Left lung (tissue), 10 donors: Measurements from ENCODE around the gene TNFRSF1B. TPM values are rescaled to one million over a fixed set of nuclear protein-coding genes. Genes with fewer than 3 reads are reported as not detected.

Source experiments
- ATAC-seq: fragments of 200-7000 bp; cut with Tn5 transposase; one replicate; pipeline ENCODE4 v1.9.1; 2020; ENCODE audit warnings: moderate library complexity
- DNase-seq, 4 donors: peaks; one replicate each; pipeline ENCODE4 v3.0.0-alpha.2; 2013 to 2020
- H3K27ac ChIP-seq, 2 donors: fragments of 200-600 bp; sonication (generic) in 1 of 2; one replicate each; pipeline versions ENCODE4 v1.5.0 to v1.8.0; 2020 to 2021
- H3K27me3 ChIP-seq, 2 donors: fragments of 200-600 bp; sonication (generic) in 1 of 2; one replicate each; pipeline versions ENCODE4 v1.5.0 to v1.8.0; 2020 to 2021
- H3K36me3 ChIP-seq, 2 donors: fragments of 200-600 bp; sonication (generic) in 1 of 2; one replicate each; pipeline versions ENCODE4 v1.5.0 to v1.8.0; 2020 to 2021
- H3K4me1 ChIP-seq, 2 donors: fragments of 200-600 bp; one replicate each; pipeline ENCODE4 v1.8.0; 2021
- H3K4me3 ChIP-seq, 2 donors: fragments of 200-600 bp; sonication (generic) in 1 of 2; one replicate each; pipeline versions ENCODE4 v1.5.0 to v1.8.0; 2020 to 2021; ENCODE audit warnings: mild to moderate bottlenecking in 1 of 2
- H3K9me3 ChIP-seq, 2 donors: fragments of 200-600 bp; sonication (generic) in 1 of 2; one replicate each; pipeline versions ENCODE4 v1.5.0 to v1.8.0; 2020 to 2021
- intact Hi-C, 2 donors: fragments of 100-400 bp; cut with DNase I; formaldehyde crosslinking; loops; one replicate each; pipeline versions ENCODE4 v1.11.2 to v1.14.2; 2022
- polyA plus RNA-seq, 6 donors: library from polyadenylated mRNA; unstranded; fragments of 120-200 nt; gene quantifications; one replicate each; pipeline ENCODE4 v1.2.1, GENCODE V29; 2013; ENCODE audit not compliant: insufficient read length in 6 of 6
- total RNA-seq, 2 donors: library from RNA; stranded (reverse); fragmentation: NEBNext Ultra II Directional; extraction: Animal tissue kit (Norgen Biotek cat#: 25700); gene quantifications; one replicate each; pipeline ENCODE4 v1.2.1, GENCODE V29; 2021
- TF ChIP-seq, protein P1 (sequence below), 2 donors: fragments of 200-600 bp; sonication (generic) in 1 of 2; IDR thresholded peaks; one replicate each; pipeline versions ENCODE4 v1.5.0 to v1.8.0; 2021; ENCODE audit warnings: antibody characterized with exemption in 2 of 2
- donor health status: DM: no; HTN: yes; CAD: no.
- donor health status: DM: no; HTN: no; CAD: no.

TNFRSF1B gene
- total and polyA plus RNA-seq, 8 donors = 15.0 to 109 (median 17.9) TPM

DNA sequence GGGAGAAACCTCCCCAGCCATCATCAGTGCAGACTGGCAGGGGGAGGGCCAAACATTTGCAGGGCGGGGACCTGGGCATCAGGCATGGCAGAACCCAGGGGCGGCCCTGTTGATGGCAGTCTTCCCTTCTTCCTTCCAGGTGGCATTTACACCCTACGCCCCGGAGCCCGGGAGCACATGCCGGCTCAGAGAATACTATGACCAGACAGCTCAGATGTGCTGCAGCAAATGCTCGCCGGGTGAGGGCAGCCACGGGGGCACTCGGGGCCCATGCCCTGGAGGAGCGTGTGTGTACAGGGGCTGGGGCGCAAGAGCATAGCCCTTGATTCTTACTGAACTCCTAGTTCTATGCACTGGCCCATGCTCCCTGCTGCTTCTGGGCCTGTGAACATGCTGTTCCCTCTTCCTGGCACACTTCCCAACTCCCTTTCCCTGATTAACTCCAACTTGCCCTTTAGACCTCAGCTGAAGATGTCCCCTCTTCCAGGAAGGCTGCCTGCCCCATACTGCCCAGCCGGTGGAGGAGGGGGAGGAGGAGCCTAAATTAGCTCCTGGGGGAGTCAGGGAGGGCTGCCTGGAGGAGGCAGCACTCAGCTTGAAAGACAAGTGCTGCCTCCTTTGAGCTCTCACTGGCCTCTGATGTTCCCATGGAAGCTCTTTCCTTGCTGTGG is 22.0 kb downstream of the TNFRSF1B start:
- Histone ChIP-seq H3K27me3 (no peaks in the 10 kb centered on the region), H3K27ac (peak overlapping the region in 1 of 2 donors; percentile 41), H3K4me1 (peaks cover 29 to 73% of the 10 kb centered on the region in 2 donors), H3K4me3 (no peak overlapping the region), H3K36me3 (peaks cover 0 to 50% of the 10 kb centered on the region in 2 donors), H3K9me3 (no peaks in the 10 kb centered on the region)
- intact Hi-C loops = no loop called here
- TF ChIP-seq, protein P1, sequence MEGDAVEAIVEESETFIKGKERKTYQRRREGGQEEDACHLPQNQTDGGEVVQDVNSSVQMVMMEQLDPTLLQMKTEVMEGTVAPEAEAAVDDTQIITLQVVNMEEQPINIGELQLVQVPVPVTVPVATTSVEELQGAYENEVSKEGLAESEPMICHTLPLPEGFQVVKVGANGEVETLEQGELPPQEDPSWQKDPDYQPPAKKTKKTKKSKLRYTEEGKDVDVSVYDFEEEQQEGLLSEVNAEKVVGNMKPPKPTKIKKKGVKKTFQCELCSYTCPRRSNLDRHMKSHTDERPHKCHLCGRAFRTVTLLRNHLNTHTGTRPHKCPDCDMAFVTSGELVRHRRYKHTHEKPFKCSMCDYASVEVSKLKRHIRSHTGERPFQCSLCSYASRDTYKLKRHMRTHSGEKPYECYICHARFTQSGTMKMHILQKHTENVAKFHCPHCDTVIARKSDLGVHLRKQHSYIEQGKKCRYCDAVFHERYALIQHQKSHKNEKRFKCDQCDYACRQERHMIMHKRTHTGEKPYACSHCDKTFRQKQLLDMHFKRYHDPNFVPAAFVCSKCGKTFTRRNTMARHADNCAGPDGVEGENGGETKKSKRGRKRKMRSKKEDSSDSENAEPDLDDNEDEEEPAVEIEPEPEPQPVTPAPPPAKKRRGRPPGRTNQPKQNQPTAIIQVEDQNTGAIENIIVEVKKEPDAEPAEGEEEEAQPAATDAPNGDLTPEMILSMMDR (IDR thresholded peaks at IDR 0.05) = no peak
- DNase-seq (peak in 1 of 4 donors; percentile 68), ATAC-seq (no peak)

DNA sequence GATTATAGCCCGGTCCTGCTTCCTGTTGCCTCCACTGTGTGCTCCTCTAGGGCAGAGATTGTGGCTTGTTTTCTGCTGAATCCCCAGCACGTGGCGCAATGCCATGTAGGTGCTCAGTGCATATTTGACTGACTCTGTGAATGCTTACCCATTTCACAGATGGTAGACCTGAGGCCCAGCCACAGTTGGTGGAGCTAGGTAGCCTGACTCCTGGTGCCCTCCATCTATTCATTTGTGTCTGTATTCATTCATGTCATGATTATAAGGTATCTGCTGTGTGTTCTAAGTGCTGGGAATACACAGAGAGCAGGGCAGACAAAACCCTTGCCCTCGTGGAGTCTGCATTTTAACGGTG is 22.5 kb downstream of the TNFRSF1B start:
- Histone ChIP-seq H3K4me3 (no peak overlapping the region), H3K9me3 (no peaks in the 10 kb centered on the region), H3K4me1 (peaks cover 24 to 73% of the 10 kb centered on the region in 2 donors), H3K36me3 (peaks cover 0 to 55% of the 10 kb centered on the region in 2 donors), H3K27me3 (no peaks in the 10 kb centered on the region), H3K27ac (peak overlapping the region in 1 of 2 donors; percentile 13)
- peak in 1 of 4 donors; percentile 20 for DNase-seq
- intact Hi-C loops = no loop called here
- ATAC-seq = no peak
- TF ChIP-seq, protein P1 (IDR thresholded peaks at IDR 0.05) = no peak

DNA sequence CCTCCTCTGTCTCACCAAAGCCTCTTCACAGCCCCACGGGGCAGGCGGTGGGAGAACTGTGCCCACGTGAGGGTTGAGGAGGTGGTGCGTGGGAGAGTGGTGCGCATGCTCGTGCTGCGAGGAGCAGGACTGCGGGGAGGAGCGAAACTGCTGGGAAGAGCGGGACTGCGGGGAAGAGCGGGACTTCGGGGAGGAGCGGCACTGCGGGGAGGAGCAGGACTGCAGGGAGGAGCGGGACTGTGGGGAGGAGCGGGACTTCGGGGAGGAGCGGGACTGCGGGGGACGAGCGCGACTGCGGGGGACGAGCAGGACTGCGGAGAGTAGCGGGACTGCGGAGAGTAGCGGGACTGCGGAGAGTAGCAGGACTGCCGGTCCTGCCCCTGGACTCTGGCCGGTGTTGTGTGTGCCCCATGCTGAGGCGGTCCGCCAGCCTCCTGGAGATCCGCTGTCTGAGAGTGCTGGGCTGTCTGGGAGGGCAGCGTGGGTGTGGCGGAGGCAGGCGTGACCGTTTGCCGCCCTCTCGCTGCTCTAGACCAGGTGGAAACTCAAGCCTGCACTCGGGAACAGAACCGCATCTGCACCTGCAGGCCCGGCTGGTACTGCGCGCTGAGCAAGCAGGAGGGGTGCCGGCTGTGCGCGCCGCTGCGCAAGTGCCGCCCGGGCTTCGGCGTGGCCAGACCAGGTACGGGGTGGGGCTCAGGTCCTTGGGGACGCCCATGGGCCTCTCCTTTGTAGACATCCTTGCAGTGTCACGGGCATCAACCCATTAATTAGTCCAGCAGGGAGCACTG is 24.6 kb downstream of the TNFRSF1B start:
- Histone ChIP-seq H3K36me3 (peaks cover 0 to 71% of the 10 kb centered on the region in 2 donors), H3K4me1 (peaks cover 4 to 73% of the 10 kb centered on the region in 2 donors), H3K27ac (no peak overlapping the region), H3K27me3 (no peaks in the 10 kb centered on the region), H3K9me3 (no peaks in the 10 kb centered on the region), H3K4me3 (no peak overlapping the region)
- ATAC-seq (no peak), DNase-seq (peak in 1 of 4 donors; percentile 78)
- TF ChIP-seq, protein P1 (IDR thresholded peaks at IDR 0.05) = no peak
- intact Hi-C loops = no loop called here

DNA sequence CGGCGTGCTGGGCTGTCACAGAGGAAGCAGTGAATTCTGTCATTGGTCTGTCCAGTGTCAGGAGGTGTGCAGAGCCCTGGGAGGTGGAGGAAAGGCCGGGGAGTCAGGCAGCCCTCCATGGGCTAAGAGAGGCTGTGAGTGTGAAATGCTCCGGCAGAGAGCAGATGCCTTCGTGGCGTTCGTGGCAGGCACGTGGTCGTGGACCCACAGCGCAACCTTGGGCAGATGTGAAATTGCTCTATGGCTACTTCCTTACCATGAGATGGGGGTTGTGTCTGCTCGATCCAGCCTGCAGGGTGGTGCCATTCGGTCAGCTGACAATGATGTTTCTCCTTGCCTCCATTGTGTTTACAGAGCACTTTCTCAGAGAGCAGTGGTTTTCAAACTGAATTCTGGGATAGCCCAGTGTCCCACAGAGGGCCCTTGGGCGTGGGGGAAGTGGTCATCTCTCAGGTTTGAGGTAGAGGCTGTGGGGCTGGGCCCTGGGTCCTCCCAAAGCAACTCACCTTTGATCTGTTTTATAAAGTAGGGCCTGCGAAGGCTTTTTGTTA is 27.9 kb downstream of the TNFRSF1B start:
- ATAC-seq = peak; percentile 13
- Histone ChIP-seq H3K36me3 (peaks cover 0 to 88% of the 10 kb centered on the region in 2 donors), H3K27me3 (no peaks in the 10 kb centered on the region), H3K4me3 (no peak overlapping the region), H3K9me3 (no peaks in the 10 kb centered on the region), H3K27ac (peak overlapping the region in 1 of 2 donors; percentile 75), H3K4me1 (peaks cover 0 to 56% of the 10 kb centered on the region in 2 donors)
- intact Hi-C loops = no loop called here
- TF ChIP-seq, protein P1 (IDR thresholded peaks at IDR 0.05) = no peak
- no peak for DNase-seq

DNA sequence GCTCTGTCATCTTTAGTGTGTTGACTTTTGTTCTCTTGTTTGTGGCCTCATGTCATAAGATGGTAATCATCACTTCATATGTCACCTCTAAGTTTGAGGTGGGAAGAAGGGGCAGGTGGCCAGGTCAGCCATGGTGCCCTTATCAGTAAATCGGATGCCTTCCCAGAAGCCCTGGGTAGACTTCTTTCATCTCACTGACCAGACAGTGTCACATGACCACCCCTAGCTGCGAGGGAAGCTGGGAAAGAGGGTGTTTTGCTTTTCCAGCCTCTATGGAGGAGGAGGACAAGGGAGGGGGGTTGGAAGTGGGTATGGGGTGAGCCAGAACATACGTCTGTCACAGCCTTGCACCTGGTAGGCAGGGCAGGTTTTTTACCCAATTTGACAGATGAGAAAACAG is 28.6 kb downstream of the TNFRSF1B start:
- Histone ChIP-seq H3K27me3 (no peaks in the 10 kb centered on the region), H3K4me1 (peaks cover 0 to 56% of the 10 kb centered on the region in 2 donors), H3K9me3 (no peaks in the 10 kb centered on the region), H3K36me3 (peaks cover 0 to 91% of the 10 kb centered on the region in 2 donors), H3K4me3 (no peak overlapping the region), H3K27ac (peak overlapping the region in 1 of 2 donors; percentile 75)
- intact Hi-C loops = no loop called here
- ATAC-seq (no peak), DNase-seq (no peak)
- TF ChIP-seq, protein P1 (IDR thresholded peaks at IDR 0.05) = no peak
